HepG2 (cell line): ENCODE results near the gene TRIM31. TPM values are rescaled to one million over a fixed set of nuclear protein-coding genes. Genes with fewer than 3 reads are reported as not detected.
A peak's percentile ranks its signal among the peaks of the same experiment; 100 is the strongest.

Source experiments
- ARHGAP35 ChIP-seq: sonication (generic); formaldehyde crosslinking; IDR thresholded peaks from 2 replicates; pipeline ENCODE4 v1.9.0; 2022; ENCODE audit warnings: mild to moderate bottlenecking, inconsistent platforms, moderate library complexity, missing genetic modification reagents, borderline replicate concordance
- ASH2L ChIP-seq: fragments of 300-600, 200-600 bp; sonication (generic); IDR thresholded peaks from 2 replicates; pipeline ENCODE4 v1.7.0; 2017; ENCODE audit warnings: low read depth, mild to moderate bottlenecking, moderate library complexity, mixed read lengths, low read length; ENCODE audit not compliant: insufficient read length
- CBX2 ChIP-seq, 2 experiments: fragments of 200-600 bp in 1 of 2; sonication (generic); formaldehyde crosslinking in 1 of 2; IDR thresholded peaks; 2 replicates each; pipeline versions ENCODE4 v1.7.0 to v1.8.1; 2018 to 2022; ENCODE audit warnings: low read depth in 2 of 2, low read length in 1 of 2, mild to moderate bottlenecking in 1 of 2, missing genetic modification reagents in 1 of 2
- ELF4 ChIP-seq: sonication (generic); formaldehyde crosslinking; IDR thresholded peaks from 2 replicates; pipeline ENCODE4 v1.5.0; 2020; ENCODE audit warnings: missing genetic modification reagents, mild to moderate bottlenecking, moderate library complexity, borderline replicate concordance
- EP300 ChIP-seq, 3 experiments: sonication (generic) in 1 of 3; formaldehyde crosslinking in 1 of 3; IDR thresholded peaks; 2 replicates each; pipeline versions ENCODE4 v1.5.1 to v1.6.1; 2011 to 2020; ENCODE audit warnings: low read depth in 2 of 3, low read length in 2 of 3, borderline replicate concordance in 1 of 3, improper control_type of control experiment in 1 of 3, mild to moderate bottlenecking in 1 of 3, missing genetic modification reagents in 1 of 3, moderate library complexity in 1 of 3
- FOXO1 ChIP-seq: sonication (generic); formaldehyde crosslinking; IDR thresholded peaks from 2 replicates; pipeline ENCODE4 v1.4.0; 2020; ENCODE audit warnings: missing genetic modification reagents
- HMG20B ChIP-seq: conservative IDR thresholded peaks from 2 replicates; pipeline ENCODE4 v1.6.1; 2016; ENCODE audit warnings: missing genetic modification reagents, missing compliant biosample characterization
- ISL2 ChIP-seq: sonication (generic); formaldehyde crosslinking; IDR thresholded peaks from 2 replicates; pipeline ENCODE4 v1.5.0; 2020; ENCODE audit warnings: missing genetic modification reagents
- KMT2B ChIP-seq: IDR thresholded peaks from 2 replicates; pipeline ENCODE4 v1.6.1; 2016; ENCODE audit warnings: missing genetic modification reagents, missing compliant biosample characterization
- MIER2 ChIP-seq: IDR thresholded peaks from 2 replicates; pipeline ENCODE4 v1.6.1; 2016; ENCODE audit warnings: missing biosample characterization, missing genetic modification reagents
- MZF1 ChIP-seq: sonication (generic); formaldehyde crosslinking; IDR thresholded peaks from 2 replicates; pipeline ENCODE4 v1.8.1; 2023; ENCODE audit warnings: mild to moderate bottlenecking, missing genetic modification reagents, borderline replicate concordance
- NFE2L1 ChIP-seq: sonication (generic); formaldehyde crosslinking; IDR thresholded peaks from 2 replicates; pipeline ENCODE4 v1.4.0; 2020; ENCODE audit warnings: missing genetic modification reagents, mild to moderate bottlenecking, borderline replicate concordance
- PAF1 ChIP-seq: IDR thresholded peaks from 2 replicates; pipeline ENCODE4 v1.6.1; 2016; ENCODE audit warnings: missing genetic modification reagents, missing compliant biosample characterization
- TRIM24 ChIP-seq: sonication (generic); formaldehyde crosslinking; IDR thresholded peaks from 2 replicates; pipeline ENCODE4 v1.8.0; 2022; ENCODE audit warnings: mild to moderate bottlenecking, missing genetic modification reagents
- ZNF24 ChIP-seq: fragments of 450-650 bp; IDR thresholded peaks from 2 replicates; pipeline ENCODE4 v1.6.1; 2017; ENCODE audit warnings: antibody characterized with exemption, mild to moderate bottlenecking
- ZNF3 ChIP-seq: IDR thresholded peaks from 2 replicates; pipeline ENCODE4 v1.7.0; 2017; ENCODE audit warnings: inconsistent platforms
- ZNF496 ChIP-seq: sonication (generic); formaldehyde crosslinking; IDR thresholded peaks from 2 replicates; pipeline ENCODE4 v1.8.1; 2023; ENCODE audit warnings: mild to moderate bottlenecking, moderate library complexity, missing genetic modification reagents; ENCODE audit not compliant: insufficient replicate concordance
- ZNF550 ChIP-seq: sonication (generic); formaldehyde crosslinking; IDR thresholded peaks from 2 replicates; pipeline ENCODE4 v1.4.0; 2020; ENCODE audit warnings: mild to moderate bottlenecking, missing genetic modification reagents, borderline replicate concordance
- ZNF709 ChIP-seq: sonication (generic); formaldehyde crosslinking; IDR thresholded peaks from 2 replicates; pipeline ENCODE4 v1.5.0; 2020; ENCODE audit warnings: mild to moderate bottlenecking, missing genetic modification reagents
- polyA plus RNA-seq, 8 experiments: library from polyadenylated mRNA; depleted of rRNA in 3 of 8; stranded (reverse) in 7 of 8; unstranded in 1 of 8; fragments of >200 nt; fragmentation: Illumina TruSeq in 4 of 8; extraction: Trizol in 4 of 8; gene quantifications; 2 replicates each; pipeline versions ENCODE4 v1.2.1 to v1.2.3, GENCODE V29; 2011 to 2016; ENCODE audit warnings: low read depth in 4 of 8, missing spikeins in 1 of 8, mixed read lengths in 1 of 8; ENCODE audit not compliant: insufficient read depth in 1 of 8
- total RNA-seq, 5 experiments: library from RNA; depleted of rRNA; stranded (reverse); fragments of >200 nt; fragmentation: Illumina TruSeq; extraction: Trizol; gene quantifications; 2 replicates each; pipeline ENCODE4 v1.2.3, GENCODE V29; 2016; ENCODE audit warnings: low read depth in 1 of 5
- TF ChIP-seq, protein P1 (sequence below), 2 experiments: sonication (generic) in 1 of 2; formaldehyde crosslinking in 1 of 2; IDR thresholded peaks; 2 replicates each; pipeline versions ENCODE4 v1.4.0 to v1.6.1; 2016 to 2020; ENCODE audit warnings: borderline replicate concordance in 1 of 2, low read depth in 1 of 2, mild to moderate bottlenecking in 1 of 2, missing genetic modification reagents in 1 of 2
- TF ChIP-seq, protein P2 (sequence below): sonication (generic); formaldehyde crosslinking; IDR thresholded peaks from 2 replicates; pipeline ENCODE4 v1.5.0; 2020; ENCODE audit warnings: missing genetic modification reagents
- TF ChIP-seq, protein P3 (sequence below): sonication (generic); formaldehyde crosslinking; IDR thresholded peaks from 2 replicates; pipeline ENCODE4 v1.9.0; 2022; ENCODE audit warnings: missing genetic modification reagents, mild to moderate bottlenecking, borderline replicate concordance

TRIM31 gene
- total and polyA plus RNA-seq, 2 of the 13 experiments (the other 11 are each of a cell fraction or from before 2014, with no cell fraction given): 0.13 to 0.51 TPM

DNA sequence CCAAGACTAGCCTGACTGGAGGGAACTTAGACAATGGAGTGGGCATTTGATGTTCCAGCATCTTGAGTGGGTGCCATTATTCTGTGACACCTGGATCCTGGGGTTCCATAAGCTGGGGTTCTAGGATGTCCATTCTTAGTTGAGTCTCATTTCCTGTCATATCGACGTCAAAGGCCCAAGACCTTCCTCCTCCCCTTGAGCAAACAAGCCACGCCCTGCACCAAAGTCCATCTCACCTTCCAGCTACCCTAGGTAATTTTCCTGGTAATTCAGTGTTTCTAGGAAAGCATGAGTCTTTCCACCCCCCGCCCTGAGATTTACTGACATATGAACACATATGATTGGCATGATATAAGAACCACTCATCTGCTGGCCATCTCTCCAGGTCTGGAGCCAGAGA is 22.9 kb upstream of the TRIM31 start, which contains the start of gene TRIM40 (continued):
- no peak for TF ChIP-seq ZNF496 (CRISPR knock-in tag)
- TF ChIP-seq, protein P1, sequence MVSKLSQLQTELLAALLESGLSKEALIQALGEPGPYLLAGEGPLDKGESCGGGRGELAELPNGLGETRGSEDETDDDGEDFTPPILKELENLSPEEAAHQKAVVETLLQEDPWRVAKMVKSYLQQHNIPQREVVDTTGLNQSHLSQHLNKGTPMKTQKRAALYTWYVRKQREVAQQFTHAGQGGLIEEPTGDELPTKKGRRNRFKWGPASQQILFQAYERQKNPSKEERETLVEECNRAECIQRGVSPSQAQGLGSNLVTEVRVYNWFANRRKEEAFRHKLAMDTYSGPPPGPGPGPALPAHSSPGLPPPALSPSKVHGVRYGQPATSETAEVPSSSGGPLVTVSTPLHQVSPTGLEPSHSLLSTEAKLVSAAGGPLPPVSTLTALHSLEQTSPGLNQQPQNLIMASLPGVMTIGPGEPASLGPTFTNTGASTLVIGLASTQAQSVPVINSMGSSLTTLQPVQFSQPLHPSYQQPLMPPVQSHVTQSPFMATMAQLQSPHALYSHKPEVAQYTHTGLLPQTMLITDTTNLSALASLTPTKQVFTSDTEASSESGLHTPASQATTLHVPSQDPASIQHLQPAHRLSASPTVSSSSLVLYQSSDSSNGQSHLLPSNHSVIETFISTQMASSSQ (IDR thresholded peaks at IDR 0.05; ENCODE audit: low read depth): no peak
- TF ChIP-seq, protein P1 (CRISPR knock-in tag; IDR thresholded peaks at IDR 0.05; ENCODE audit: borderline replicate concordance): no peak
- TF ChIP-seq, protein P2, sequence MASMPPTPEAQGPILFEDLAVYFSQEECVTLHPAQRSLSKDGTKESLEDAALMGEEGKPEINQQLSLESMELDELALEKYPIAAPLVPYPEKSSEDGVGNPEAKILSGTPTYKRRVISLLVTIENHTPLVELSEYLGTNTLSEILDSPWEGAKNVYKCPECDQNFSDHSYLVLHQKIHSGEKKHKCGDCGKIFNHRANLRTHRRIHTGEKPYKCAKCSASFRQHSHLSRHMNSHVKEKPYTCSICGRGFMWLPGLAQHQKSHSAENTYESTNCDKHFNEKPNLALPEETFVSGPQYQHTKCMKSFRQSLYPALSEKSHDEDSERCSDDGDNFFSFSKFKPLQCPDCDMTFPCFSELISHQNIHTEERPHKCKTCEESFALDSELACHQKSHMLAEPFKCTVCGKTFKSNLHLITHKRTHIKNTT: no peak
- no peak for TF ChIP-seq CBX2 (IDR thresholded peaks at IDR 0.05; ENCODE audit: low read depth, low read length)
- no peak for TF ChIP-seq CBX2 (CRISPR knock-in tag; IDR thresholded peaks at IDR 0.05; ENCODE audit: low read depth)
- TF ChIP-seq ZNF24: no peak
- TF ChIP-seq ZNF3 (CRISPR knock-in tag): no peak
- TF ChIP-seq TRIM24 (CRISPR knock-in tag): no peak
- TF ChIP-seq EP300 (IDR thresholded peaks at IDR 0.05; ENCODE audit: low read depth in 2 of 2, low read length in 2 of 2): peak in 1 of 2 experiments; percentile 63; a peak in 1 of 4 replicates
- TF ChIP-seq EP300 (CRISPR knock-in tag; IDR thresholded peaks at IDR 0.05; ENCODE audit: borderline replicate concordance): peak; percentile 25; the same call in 1 of the 2 replicates
- TF ChIP-seq ELF4 (CRISPR knock-in tag): no peak
- TF ChIP-seq MZF1 (CRISPR knock-in tag): no peak
- TF ChIP-seq ASH2L: no peak
- TF ChIP-seq, protein P3, sequence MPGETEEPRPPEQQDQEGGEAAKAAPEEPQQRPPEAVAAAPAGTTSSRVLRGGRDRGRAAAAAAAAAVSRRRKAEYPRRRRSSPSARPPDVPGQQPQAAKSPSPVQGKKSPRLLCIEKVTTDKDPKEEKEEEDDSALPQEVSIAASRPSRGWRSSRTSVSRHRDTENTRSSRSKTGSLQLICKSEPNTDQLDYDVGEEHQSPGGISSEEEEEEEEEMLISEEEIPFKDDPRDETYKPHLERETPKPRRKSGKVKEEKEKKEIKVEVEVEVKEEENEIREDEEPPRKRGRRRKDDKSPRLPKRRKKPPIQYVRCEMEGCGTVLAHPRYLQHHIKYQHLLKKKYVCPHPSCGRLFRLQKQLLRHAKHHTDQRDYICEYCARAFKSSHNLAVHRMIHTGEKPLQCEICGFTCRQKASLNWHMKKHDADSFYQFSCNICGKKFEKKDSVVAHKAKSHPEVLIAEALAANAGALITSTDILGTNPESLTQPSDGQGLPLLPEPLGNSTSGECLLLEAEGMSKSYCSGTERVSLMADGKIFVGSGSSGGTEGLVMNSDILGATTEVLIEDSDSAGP: no peak
- TF ChIP-seq ZNF709 (CRISPR knock-in tag): no peak
- TF ChIP-seq MIER2: no peak
- no peak for TF ChIP-seq KMT2B
- no peak for TF ChIP-seq ISL2
- no peak for TF ChIP-seq ZNF550
- no peak for TF ChIP-seq FOXO1
- no peak for TF ChIP-seq PAF1 (CRISPR knock-in tag)
- TF ChIP-seq HMG20B: 0 out of 2 replicates have a peak, but pooled peaks have one; percentile 22
- no peak for TF ChIP-seq NFE2L1
- no peak for TF ChIP-seq ARHGAP35
